GM12891 (cell line): ENCODE data around the gene CDH5.

Experiments
- POLR2A ChIP-seq: IDR thresholded peaks from 2 replicates; pipeline ENCODE4 v1.6.1; 2011; ENCODE audit warnings: low read depth, low read length, control low read depth
- POU2F2 ChIP-seq: IDR thresholded peaks from 2 replicates; pipeline ENCODE4 v1.6.1; 2011; ENCODE audit warnings: low read depth, mild to moderate bottlenecking, control low read depth, low read length, moderate library complexity

GRCh38 chr16:66390346-66391108 lies 24.0 kb downstream of the CDH5 start:
- TF ChIP-seq POU2F2: no peak
- TF ChIP-seq POLR2A: no peak
